Fibroblast of skin of scalp (primary cell): ENCODE results near the gene PCTP.

Source experiments
- DNase-seq: peaks from one replicate; pipeline ENCODE4 v3.0.0-alpha.2; 2013

PCTP gene

DNA sequence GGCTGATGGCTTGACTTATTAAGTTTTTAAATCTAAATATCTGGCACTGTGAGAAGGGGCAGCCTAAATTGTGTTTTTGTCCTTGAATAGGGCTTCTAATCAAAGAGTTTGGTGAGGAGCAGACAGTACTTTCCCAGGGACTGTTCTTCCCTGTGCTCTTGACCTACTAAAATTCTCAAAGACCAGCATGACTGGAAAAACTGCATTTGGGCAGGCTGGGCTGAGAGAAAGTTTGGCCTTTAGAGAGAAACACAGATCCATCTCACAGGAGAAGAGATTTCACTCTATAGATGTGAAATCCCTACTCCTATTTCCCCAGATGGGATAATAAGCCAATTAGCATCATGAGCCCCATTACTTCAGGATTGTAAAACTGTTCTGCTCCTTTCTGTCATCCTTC lies 7.3 kb downstream of the PCTP start:
- DNase-seq: no peak

- peak; percentile 27 for DNase-seq
These were observed 9.9 kb downstream of the PCTP start for GRCh38 chr17:55760643-55761355.

DNA sequence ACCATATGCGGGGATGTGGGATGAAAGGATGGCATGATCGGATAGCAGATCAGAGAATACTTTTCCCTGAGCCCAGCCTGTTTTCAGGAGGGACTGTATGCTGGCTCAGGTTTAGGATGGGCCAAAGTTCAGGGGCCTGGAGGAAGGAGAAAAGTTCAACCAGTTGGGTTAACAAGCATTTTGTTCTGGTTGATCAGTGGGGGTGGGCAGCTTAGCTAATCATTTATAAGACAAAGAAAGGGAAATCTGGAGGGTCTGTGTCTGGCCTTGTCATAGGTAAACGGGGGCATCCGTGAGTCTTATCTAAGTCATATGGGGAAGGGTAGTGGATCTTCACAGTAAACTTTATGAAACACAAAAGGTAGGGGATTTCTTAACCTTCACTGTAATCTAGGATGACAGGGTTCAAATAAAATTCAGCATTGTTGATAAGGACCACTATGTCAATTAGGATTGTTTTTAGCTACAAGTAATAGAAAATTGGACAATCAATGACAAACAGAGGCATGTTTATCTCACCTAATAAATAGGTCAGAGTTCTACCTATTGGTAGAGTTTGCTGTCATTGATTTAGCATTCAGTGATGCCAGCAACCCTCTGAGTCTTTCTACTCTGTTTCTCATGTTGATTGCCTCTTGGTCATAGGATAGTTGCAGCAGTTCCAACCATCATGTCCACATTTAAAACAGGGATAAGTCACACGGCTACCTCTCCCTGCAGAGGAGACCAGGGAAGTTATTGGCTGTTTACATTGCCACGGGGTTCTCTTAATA lies 11.4 kb downstream of the PCTP start:
- no peak for DNase-seq

GRCh38 chr17:55763856-55764255 lies 13.0 kb downstream of the PCTP start:
- DNase-seq: no peak

GRCh38 chr17:55764610-55765009 lies 13.8 kb downstream of the PCTP start:
- no peak for DNase-seq

DNA sequence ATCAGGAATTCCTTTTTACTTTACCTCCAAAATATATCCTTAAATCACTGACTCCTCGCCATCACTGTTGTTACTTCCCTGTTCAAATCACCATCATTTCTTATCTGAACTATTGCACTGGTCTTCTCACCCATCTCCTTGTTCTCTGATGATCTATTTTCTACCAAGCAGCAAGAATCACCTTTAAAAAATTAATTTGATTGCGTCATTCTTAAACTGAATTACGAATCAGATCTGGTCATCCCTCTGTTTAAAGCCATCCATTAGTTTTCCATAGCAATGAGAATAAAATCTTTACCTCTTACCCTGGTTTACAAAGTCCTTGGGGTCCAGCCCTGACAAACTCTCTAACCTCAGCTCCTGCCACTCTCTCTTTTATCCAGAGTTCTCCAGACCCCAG lies 14.6 kb downstream of the PCTP start:
- no peak for DNase-seq

- peak; percentile 30 for DNase-seq
These were observed 18.2 kb downstream of the PCTP start for GRCh38 chr17:55768936-55769624.

DNA sequence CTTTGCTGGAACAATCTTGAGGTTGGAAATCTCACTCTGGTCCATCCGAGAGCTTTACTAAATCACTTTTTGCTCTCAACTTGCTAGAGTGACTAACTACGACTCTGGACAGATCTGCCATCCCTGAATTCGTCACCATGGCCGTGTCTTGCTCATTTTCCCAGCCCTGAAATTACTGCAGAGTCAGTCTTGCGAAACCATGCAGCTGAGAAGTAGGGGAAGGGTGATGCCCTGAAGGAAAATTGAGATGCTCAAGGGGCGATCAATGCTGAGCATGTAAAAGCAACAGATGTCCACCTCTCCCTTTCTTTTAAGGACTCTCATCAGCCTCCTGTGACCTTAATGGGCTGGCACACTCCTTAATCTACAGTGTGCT lies 18.8 kb downstream of the PCTP start:
- peak; percentile 66 for DNase-seq

- DNase-seq: peak; percentile 64
These were observed 19.5 kb downstream of the PCTP start for GRCh38 chr17:55770196-55770870.

DNA sequence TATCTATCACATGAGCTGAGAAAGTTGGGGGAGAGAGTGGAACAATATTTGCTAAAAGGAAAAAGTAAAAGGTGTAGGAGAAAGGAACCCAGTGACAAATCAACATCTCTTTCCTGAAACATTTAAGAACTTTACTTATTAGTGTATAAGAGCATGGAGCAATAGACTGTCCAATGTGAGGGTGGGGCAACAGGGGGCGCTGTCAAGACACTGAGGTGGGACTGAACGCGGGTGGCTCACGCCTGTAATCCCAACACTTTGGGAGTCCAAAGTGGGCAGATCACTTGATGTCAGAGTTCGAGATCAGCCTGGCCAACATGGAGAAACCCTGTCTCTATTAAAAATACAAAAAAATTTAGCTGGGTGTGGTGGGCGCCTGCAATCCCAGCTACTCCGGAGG lies 21.2 kb downstream of the PCTP start:
- DNase-seq: no peak

DNA sequence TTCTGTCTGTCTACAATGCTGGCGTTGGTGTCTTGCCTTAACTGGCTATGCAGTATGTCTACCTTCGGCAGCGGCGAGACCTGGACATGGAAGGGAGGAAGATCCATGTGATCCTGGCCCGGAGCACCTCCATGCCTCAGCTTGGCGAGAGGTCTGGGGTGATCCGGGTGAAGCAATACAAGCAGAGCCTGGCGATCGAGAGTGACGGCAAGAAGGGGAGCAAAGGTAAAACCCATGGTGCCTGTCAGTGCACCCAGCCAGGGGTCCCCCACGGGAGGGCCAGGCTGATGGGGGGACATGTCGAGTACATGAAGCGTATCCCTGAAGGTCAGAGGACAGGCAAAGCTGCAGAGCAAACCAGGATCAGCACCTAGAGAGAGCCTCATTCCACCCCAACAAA lies 22.8 kb downstream of the PCTP start:
- DNase-seq: no peak

- no peak for DNase-seq
These were observed 24.0 kb downstream of the PCTP start for GRCh38 chr17:55774846-55775271.

- DNase-seq: no peak
These were observed 25.4 kb downstream of the PCTP start for GRCh38 chr17:55776271-55776670.

GRCh38 chr17:55777471-55777971 lies 26.7 kb downstream of the PCTP start:
- no peak for DNase-seq

DNA sequence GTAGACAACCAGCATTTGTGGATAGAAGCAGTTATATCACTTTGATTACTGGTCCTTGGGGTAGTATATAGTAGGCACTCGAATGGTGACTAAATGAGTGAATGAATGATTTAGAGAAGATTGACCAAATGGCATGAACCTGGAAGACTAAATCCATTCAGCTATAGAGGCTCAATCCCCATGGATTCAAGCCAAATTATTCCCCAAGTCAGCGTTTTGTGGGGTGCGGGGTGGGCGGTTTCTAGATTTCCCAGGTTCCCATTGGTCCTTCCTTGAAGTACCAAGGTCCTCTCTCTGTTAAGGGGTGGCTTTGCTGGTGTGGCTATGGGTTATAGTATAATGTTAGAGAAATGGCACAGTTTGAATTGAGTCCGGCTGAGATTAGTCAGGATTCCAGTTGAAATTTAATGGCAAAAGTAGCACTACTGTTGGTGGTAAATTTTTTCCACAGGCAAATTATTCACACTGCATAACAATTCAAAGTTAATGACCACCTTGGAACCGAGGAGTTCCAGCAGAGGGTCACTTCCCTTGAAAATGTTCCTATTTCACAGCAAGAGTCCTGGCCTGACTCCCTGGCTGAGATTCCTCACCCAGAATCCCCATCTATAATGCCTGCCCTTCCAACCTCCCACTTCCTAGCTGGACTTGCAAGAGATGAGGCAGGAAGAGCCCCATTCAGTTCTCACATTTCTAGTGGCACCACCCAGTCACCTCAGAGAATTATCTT lies 27.7 kb downstream of the PCTP start:
- DNase-seq: no peak

GRCh38 chr17:55783684-55784245 lies 32.9 kb downstream of the PCTP start:
- DNase-seq: peak; percentile 4

DNA sequence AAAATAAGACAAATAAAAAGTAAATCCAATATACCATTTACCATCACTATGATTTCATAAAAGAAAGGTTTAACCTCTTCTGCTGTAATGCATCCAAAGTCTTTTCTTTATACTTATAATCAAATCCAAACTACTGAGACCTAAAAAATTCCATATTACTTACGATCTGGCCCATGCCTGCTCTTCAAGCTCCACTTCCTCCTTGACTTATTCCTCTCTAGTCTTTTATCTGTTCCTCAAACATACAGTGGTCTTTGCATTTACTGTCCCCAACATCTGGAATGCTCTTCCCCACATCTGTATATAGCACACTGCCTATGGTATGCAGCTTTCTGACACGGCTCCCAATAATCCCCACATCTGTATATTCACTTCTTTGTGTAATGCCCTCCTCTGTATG lies 33.8 kb downstream of the PCTP start:
- no peak for DNase-seq

- DNase-seq: no peak
These were observed 34.3 kb downstream of the PCTP start for GRCh38 chr17:55785181-55785580.

DNA sequence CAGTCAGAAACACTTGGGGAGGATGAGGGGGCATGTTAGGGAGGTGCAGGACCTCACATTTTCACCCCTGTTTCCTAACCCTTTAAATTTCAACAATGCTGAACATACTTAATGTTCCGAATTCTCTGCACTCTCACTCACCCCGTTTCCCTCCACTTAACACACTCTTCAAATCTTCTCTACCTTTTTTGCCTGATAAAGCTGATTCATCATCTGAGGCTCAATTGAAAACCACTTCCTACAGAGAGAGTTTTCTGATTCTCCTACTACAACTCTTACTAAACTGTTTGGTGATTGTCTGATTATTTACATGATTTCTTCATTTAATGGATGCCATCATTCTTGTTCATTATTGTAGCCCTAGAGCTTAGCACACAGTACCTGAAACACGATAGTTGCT lies 42.4 kb downstream of the PCTP start:
- no peak for DNase-seq

DNA sequence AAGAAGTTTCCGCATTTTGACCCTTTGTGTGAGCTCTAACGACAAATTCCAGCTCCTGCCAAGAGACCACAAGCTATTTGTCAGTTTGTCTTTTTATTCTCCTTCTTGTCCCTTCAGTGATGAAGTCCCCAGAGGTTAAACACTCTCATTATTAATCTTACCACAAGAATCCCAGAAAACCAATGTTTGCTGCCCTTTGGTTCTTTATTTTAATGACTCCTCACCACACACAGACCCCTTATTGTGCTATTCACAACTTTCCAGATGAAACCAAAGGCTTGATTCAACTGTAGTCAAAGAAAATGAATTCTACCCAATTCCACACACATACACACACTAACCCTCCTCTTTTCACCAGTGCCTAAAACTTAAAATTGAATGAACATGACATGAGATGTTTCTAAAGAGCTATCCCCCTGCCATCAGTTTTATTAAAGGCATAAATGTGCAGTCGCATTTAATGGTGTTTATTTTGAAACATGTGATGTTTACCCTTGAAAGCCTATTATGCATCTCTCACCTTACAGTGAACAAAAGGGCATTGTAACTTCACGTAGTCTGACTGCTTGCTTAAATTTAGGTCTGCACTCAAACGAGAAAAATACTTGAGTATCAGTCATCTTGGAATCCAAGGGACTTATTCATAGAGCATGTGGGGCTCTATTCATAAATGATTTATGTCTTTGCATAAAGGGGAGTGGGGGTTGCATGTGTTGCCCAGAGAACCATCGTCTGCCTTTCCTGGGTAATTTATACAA lies 44.1 kb downstream of the PCTP start:
- DNase-seq: no peak
